GM19438 (cell line): ENCODE measurements around the gene DOC2A.
"Not testable (repeated sequence)": the region's sequence is repeated elsewhere in the genome, so short reads cannot be mapped to it uniquely, and the experiment has no call there.

Source experiments
- ATAC-seq: cut with Tn5 transposase; IDR thresholded peaks from one replicate; pipeline ENCODE4 v1.9.1; 2021; ENCODE audit warnings: low read depth; ENCODE audit not compliant: unreplicated experiment

DOC2A gene

DNA sequence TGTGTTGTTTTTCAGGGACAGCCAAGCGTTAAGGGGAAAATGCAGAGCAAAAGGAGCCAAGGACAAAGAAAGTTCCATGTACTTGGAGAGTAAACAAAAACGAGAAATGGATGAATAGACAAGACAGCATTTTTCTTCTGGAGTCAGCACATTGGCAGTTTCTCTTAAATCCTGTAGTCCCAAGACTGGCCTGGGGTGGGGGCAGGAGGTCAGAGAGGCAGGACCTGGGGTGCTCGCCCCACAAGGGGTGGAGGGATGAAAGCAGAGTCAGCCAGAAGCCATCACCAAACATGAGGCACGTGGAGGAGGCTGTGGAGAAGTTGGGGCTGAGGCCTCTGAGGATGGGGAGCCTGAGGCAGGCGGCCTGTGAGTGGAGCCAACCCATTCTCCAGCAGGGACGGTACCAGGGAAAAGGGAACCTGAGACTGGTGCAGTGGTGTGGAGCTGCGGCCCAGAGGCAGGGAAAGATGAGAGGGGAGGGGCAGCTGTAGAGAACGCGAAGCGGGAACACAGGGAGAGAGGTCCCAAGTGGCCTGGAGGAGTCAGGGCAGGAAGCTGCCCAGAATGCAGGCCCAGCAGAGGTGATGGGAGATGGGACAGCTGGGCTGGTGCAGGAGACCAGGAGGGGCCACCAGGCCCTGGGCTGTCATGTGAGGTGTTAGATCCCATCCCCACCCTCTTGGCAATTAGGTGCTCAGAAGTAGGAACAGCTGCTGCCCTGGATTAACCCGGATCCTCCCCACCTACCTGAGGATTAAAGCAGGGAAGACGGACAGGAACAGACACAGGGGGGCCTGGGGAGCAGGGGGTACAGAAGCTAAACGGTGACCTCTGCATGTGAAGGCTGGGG, 17.0 kb upstream of the DOC2A start:
- no peak for ATAC-seq

DNA sequence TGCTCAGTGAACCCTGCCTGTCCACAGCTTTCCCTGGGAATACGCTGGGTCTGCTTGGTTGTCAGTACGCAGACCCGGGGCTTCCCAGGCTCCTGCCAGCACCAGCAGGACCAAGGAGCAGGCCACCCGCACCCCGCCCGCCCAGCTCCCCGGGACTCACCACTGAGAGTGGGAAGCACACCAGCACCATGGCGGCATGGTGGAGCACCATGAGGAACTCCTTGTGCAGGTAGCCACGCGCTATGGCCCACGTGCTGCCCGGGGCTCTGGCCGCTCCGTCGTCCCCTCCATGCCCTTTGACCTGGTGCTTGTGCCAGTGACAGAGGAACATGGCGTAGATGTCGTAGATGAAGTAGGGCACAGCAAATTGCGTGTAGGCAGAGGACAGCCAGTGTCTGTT, 15.6 kb upstream of the DOC2A start:
- ATAC-seq: no peak

DNA sequence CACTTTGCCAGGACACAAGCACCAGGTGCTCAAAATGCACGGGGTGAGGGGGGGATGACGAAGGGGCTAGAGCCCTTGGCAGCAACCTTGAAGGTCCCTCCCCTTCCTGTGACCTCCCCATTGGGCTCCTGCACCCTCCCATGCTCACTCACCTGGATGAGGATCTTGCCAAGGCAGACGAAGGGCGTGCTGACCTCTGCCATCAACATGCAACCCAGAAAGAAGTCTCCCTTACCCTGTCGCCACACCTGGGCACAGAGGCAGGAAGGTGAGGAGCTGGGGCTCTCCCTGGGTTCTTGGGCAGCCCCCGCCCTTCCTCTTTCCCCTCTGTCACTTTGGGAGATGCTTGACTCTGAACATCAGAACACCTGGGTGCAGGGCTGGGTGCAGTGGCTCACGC, 14.7 kb upstream of the DOC2A start:
- no peak for ATAC-seq

DNA sequence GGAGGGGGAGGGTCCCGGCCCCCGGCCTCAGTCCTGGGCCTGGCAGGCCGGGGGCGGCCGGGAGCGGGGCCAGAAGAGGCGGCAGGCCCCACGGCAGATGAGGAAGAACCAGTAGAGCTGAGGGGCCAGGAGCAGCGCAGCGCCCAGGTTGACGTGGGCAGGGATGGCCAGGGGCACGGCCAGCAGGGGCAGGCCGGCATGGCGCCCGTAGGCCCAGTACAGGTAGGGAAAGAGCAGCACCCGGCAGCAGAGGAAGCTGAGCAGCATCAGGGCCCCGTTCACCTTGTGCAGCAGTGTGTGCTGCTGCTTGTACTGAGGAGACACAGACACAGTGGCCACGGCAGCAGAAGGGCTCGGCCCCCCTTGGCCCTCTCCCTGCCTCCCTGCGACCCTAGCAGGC, 14.3 kb upstream of the DOC2A start:
- ATAC-seq: no peak

DNA sequence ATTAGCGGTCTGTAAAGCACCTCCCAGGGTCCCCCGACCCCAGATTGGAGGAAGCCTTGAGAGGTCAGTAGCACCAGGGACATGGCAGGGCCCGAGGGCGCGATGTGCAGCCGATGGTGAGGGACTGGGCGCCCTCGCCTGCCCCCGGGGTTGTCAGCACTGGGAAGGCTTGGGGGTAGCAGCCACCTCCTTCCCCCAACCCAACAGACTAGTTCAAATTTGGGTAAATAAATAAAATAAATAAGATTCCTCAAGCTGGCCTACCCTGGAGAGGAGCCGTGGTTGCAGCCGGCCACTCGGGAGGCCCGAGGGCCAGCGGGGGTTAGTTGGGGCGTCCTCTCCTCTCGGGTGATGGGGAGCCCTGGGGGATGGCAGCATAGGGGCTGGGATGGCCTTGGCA, 13.6 kb upstream of the DOC2A start:
- ATAC-seq: no peak

DNA sequence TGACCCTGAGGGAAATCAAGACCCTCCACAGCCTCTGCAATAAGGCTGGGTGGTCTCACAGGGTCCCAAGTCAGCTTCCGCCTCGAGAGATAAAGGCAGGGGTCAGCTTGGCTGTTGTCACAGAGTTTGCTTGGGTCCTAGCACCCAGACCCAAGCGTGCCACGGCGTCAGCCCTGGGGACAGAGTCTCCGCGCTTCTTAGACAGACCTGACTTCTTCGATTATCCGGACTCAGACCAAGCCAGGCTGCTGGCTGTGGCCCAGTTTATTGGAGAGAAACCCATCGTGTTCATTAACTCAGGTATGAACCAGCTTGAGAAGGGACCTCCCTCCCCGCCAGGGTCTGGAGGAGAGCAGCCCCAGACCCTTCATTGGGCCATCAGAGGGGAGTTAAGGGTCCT, 12.8 kb upstream of the DOC2A start:
- ATAC-seq: no peak

DNA sequence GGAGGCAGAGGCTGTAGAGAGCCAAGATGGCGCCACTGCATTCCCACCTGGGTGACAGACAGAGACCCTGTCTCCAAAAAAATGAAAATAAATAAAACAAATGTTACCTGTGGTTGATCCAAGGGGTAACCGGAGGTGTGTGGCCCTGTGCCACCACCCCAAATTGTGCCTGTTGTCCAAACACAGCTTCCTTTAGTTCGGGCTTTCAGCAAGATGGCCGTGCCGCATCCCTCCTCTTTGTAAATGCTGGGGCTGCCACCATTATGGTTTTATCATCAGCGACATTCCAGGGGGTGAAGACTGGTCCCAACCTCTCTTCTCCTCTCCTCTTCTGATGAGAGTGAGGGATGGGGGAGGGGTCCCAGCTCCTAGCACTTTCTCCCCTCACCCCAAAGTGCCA, 12.1 kb upstream of the DOC2A start, which contains the start of gene C16orf92:
Gene C16orf92, plus strand, starts transcription at position 312 of the 400 bp plus-strand sequence. CDS start 143 bp downstream, outside the sequence.
- no peak for ATAC-seq

DNA sequence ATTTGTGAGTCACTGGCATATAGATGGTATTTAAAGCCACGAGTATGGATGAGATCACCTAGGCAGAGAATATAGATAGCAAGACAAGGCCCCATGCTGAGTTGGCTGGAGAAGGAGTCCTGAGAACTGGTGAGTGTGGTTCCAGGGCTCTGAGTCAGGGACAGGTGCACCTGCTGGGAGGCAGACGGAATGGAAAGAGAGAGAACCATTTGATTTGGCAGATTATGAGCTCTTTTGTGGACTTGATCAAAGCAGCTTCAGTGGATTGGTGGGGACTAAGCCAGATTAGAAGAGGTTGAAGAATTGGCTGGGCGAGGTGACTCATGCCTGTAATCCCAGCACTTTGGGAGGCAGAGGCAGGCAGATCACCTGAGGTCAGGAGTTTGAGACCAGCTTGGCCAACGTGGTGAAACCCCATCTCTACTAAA, 7.9 kb upstream of the DOC2A start:
- no peak for ATAC-seq

DNA sequence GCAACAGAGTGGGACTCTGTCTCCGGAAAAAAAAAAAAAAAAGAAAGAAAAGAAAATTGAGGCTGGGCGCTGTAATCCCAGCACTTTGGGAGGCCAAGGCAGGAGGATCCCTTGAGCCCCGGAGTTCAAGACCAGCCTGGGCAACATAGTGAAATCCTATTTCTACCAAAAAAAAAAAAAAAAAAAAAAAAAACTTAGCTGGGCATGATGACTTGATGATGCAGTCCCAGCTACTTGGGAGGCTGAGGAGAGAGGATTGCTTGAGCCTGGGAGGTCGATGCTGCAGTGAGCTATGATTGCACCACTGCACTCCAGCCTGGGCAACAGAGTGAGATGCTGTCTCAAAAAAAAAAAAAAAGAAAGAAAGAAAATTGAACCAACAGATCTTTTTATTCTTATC, 7.1 kb upstream of the DOC2A start:
- not testable (repeated sequence) for ATAC-seq

DNA sequence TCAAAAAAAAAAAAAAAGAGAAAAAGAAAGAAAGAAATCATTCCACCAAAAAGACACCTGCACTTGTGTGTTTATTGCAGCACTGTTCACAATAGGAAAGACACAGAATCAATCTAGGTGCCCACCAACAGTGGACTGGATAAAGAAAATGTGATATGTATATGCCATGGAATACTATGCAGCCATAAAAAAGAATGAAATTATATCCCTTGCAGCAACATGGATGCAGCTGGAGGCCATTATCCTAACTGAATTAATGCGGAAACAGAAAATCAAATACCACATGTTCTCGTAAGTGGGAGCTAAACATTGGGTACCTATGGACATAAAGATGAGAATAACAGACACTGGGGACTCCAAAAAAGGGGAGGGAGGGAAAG, 6.4 kb upstream of the DOC2A start:
- no peak for ATAC-seq

DNA sequence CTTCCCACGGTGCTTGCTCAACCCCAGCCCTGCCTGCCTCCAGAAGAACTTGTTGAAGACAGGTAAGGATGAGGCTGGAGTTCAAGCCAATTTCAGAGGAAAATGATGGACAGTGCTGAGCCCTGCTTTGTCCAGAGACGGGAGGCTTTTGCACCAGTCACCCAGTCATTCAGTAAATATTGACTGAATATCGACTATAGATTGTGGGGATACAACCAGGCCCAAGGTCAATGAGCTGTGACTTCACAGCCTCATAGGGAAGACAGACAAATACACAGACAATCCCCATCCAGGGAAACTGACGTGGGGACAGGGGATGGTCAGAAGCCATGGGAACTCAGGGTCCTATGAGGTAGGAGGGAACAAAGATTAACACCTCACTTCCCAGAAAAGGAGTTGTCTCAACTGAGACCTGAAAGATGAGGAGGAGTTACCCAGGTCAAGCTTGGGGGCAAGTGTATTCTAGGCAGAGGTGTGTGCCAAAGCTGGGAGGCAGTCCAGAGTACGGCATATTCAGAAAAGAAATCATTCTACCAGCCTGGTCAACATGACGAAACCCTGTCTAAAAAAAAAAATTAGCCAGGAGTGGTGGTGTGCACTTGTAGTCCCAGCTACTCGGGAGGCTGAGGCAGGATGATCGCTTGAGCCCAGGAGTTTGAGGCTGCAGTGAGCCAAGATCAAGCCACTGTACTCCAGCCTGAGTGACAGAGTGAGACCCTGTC, 5.9 kb upstream of the DOC2A start:
- ATAC-seq: no peak

DNA sequence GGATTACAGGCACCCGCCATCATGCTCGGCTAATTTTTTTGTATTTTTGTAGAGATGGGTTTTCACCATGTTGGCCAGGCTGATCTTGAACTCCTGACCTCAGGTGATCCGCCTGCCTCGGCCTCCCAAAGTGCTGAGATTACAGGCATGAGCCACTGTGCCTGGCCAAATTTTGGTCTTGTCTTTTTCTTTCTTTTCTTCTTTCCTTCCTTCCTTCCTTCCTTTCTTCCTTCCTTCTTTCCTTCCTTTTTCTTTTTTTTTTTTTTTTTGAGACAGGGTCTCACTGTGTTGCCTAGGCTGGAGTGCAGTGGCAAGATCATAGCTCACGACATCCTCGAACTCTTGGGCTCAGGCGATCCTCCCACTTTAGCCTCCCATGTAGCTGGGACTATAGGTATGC, 4.6 kb upstream of the DOC2A start:
- not testable (repeated sequence) for ATAC-seq

DNA sequence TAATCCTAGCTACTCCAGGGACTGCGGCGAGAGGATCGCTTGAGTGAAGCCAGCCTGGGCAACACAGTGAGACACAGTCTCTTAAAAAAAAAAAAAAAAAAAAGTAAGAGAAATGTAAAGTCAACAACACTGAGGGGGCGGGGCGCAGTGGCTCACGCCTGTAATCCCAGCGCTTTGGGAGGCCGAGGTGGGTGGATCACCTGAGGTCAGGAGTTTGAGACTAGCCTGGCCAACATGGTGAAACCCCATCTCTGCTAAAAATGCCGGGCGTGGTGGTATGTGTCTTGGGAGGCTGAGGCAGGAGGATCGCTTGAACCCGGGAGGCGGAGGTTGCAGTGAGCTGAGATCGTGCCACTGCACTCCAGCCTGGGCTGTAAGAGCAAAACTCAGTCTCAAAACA, 1.8 kb upstream of the DOC2A start:
- not testable (repeated sequence) for ATAC-seq

DNA sequence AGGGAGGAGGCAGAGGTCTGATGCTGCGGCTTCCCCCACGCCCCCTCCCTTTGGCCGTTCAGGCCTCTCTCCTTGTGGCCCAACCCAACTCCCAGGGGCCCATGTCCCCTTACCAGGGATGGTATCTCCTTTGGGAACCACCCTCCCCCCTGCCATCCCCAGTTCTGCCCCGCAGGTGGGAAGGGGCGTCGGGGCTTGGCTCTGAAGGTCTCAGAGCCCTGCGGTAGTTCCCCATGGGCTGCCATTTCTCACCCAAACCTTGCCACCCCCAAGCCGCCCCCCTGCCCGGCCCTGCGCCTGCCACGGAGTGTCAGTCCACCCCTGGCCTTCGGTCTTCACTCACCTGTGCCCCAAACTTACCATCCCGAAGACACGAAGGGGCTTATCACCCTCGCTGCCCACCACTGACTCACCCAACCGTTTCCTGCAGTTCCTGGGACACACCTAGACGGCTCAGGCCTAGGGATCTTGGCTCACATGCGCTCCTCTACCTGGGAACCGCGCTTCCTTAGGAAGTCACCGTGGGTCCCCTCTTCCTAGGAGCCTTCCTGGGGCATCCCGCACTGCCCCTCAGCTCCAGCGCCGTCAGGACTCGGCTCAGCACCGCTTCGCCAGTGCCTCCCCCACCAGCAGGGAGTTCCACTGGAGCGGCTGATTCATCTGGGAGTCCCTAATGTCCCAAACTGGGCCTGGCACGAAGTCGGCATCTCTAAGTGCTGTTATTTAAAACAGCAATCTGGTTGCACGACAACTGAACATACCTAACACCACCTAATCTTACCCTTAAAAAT, 1.1 kb upstream of the DOC2A start:
- ATAC-seq: no peak

DNA sequence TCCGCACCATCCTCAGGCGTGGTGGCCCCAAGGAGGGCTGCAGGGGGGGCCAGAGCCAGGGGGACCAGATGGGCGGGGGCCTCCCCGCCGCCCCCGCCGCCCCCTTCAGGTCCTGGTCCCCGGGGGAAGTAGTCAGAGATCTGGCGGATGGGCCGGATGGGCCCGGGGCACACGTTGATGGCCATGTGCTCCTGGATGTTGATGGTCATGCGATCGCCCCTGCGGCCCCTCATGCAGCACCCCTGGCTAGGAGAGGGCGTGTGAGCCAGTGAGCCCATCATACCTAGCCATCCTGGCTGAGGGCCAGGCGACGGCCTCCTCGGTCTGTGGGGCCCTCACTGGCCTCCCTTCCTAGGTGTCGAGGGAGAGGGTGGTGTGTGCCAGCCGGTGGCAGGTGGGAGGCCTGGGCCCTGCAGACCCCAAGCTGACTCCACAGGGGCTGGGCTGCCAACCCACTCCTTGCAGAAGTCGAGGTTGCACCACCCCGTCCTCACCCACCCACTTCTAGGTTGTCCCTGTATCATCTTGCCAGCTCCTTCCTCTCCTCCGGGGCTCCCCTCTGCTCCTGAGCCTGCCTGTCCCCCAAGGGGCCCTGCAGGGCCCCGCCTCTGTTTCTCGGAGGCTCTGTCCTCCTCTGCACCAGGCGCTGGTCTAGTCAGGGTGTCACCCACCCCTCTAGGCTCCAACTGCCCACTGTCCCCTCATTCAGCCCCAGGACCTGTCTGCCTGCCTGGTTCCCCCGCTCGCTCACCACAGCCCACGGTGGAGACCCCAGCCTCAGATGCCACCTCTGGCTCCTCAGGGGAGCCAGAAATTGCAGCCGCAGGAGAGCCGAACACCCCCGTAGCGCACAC, 610 bp downstream of the DOC2A start:
- no peak for ATAC-seq

DNA sequence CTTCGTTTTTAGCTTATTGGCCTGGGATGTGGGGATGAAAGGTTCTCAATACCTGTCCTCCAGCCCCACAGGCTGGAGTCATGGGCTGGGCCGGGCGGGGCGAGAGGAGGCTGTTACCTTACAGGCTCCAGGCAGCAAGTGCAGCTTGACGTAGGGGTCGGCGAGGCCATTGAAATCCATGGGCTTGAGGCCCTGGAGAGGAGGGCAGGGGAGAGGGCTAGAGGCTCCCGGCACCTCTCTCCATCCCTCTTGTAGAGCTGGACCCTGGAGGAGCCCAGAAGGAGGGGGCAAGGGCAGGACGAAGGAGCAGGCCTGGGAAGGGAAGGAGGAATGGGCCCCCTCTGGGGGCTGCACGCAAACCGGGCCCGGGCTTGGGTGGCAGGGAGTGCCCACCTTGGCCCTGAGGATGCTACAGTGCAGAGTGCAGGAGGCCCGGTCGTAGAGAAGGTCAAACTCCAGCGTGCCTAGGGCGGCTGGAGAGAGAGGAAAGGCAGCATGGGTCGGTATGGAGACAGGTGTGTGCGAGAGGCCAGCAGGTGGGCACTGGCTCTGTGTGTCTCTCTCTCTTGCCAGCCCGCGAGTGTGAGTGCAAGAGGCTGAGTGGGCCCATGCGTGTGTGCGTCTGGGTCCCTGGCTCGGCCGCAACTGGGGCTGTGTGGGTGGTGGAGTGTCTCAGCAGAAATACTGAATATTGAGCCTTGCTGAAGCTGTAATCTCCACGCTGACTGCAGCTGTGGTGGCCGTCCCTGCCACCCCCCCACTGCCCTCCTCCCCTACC, 1.6 kb downstream of the DOC2A start:
- ATAC-seq: no peak

DNA sequence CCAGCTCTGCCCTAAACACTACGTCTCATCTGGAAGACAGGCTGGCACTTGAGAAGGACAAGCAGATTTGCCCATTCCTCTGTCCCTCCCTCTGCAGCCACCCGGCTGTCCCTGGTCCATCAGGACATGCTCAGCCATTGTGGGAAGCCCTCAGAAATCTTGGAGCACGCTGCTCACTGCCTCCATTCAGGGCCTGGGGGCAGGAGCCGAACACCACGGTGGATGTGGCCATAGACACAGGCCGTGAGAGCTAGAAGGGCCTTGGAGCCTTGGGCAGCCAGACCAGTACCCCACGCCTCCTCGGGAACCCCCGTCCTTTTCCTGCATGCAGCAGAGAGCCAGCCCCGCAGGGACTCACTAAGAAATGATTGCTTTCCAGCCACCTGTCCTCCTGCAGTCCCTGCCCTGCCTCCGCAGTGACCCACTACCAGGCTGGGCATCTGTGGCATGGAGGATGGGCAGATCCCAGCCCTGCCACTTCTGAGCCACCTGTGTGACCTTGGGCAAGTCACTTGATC, 3.4 kb downstream of the DOC2A start:
- no peak for ATAC-seq

DNA sequence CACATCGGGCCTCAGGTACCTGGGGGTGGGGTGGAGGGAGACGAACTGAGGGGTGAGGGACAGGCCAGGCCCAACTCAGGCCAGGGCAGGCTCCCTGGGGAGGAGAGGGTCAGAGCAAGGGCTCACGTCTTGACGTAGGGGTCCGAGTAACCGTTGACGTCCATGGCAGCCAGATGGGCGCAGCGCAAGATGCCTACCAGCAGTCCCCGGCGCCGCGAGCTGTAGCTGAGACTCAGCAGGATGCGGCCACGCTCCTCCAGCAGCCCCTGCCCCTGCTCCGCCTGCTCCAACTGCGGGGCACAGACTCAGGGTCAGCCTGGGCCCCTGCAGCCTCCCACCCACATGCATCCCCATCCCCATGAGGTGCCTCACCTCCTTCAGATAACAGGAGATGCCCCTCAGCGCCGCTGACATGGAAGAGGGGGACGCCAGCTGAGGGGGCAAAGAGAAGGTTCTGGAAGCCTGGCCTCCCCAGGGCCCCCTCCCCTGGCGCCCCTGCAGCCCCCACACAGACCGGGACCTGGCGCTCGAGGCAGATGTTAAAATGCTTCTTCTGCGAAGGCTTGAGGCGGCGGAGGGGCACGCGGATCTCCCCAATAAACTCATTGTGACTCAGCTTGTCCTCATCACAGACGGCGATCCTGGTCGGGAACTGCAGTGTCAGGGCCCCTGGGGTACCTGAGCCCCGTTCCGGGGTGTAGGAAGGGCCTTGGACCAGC, 4.0 kb downstream of the DOC2A start:
- ATAC-seq: no peak

DNA sequence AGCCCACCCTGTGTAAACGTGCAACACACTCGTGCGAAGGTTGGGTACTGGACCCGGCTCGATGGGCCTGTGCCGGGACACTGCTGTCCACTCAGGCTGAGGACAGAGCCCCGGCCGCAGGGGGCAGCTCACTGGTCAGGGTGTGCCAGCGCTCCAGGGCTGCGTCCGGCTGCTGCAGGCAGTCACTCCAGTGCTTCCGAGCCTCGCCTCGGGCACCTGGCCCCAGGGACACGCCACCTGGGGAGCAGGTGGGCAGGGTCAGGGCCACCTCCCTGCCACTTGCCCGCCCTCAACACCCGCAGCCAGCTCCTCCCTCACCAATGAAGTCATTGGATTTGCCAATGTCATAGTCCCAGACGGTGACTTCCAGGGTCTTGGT, 4.7 kb downstream of the DOC2A start:
- ATAC-seq: no peak
